Sciatic nerve (tissue), 2 donors: ENCODE results near the gene RNF166. TPM values are rescaled to one million over a fixed set of nuclear protein-coding genes. Genes with fewer than 3 reads are reported as not detected.

ENCODE experiments used
- ATAC-seq: fragments of 200-7000 bp; cut with Tn5 transposase; one replicate; pipeline ENCODE4 v1.9.1; 2020; ENCODE audit warnings: mild to moderate bottlenecking, moderate library complexity
- DNase-seq: peaks from one replicate; pipeline ENCODE4 v3.0.0-alpha.2; 2020; ENCODE audit warnings: low spot score
- intact Hi-C: fragments of 100-400 bp; cut with DNase I; formaldehyde crosslinking; loops from one replicate; pipeline ENCODE4 v1.14.2; 2022
- microRNA-seq: library from miRNA; unstranded; fragments of <30 nt; microRNA quantifications from one replicate; pipeline ENCODE4 v1.2.0, GENCODE V29; 2020
- total RNA-seq: library from RNA; stranded (reverse); fragmentation: NEBNext Ultra II Directional; extraction: Animal tissue kit (Norgen Biotek cat#: 25700); gene quantifications from one replicate; pipeline ENCODE4 v1.2.1, GENCODE V29; 2021
- donor health status: DM: no; HTN: no; CAD: no.
- donor health status: DM: no; HTN: no; CAD: no.

The RNF166 gene
- total RNA-seq, 1 donor from 2014 or later = 28.6 TPM

DNA sequence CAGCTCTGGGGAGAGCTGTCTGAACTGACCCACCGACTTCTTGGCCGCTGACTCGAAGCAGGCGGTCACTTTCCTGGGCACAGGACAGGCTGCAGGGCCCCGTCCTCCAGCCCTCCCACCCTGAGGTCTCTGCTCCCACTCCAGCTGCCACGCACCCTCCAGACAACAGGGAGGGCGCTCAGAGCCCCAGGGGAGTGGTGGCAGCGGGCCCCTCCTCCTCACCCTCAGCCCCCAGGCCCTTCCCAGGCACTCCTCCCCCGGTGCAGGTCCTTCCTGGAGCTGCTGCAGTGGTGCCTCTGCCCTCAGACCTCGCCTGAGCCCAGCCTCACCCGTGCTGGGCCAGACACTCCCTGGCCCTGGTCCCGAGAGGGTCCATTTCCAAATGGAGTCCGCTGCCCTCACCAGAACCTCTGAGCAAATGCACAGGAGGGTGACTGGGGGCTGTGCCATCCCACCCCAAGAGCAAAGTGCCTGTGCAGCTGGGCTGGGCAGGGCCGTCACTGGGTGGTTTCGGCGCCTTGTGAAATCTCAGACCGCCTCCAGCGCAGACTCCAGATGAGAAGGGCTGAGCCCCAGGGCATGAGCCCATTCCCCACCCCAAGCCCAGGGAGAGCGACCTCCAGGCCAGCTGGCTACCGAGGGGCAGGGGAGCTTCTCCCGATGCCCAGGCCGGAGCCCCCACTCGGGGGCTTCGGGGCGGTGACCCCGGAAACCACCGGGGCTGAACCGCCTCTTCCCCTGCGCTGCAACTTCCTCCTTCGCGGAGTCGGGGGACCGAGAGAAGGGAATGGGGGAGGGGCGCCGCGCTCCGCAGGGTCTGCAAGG lies 56.1 kb downstream of the RNF166 start:
- intact Hi-C loops = no loop called here
- peak; percentile 75 for DNase-seq
- ATAC-seq = peak; percentile 61

- ATAC-seq (no peak), DNase-seq (no peak)
- intact Hi-C loops = no loop called here
These were observed 56.8 kb downstream of the RNF166 start for GRCh38 chr16:88649195-88649923.

DNA sequence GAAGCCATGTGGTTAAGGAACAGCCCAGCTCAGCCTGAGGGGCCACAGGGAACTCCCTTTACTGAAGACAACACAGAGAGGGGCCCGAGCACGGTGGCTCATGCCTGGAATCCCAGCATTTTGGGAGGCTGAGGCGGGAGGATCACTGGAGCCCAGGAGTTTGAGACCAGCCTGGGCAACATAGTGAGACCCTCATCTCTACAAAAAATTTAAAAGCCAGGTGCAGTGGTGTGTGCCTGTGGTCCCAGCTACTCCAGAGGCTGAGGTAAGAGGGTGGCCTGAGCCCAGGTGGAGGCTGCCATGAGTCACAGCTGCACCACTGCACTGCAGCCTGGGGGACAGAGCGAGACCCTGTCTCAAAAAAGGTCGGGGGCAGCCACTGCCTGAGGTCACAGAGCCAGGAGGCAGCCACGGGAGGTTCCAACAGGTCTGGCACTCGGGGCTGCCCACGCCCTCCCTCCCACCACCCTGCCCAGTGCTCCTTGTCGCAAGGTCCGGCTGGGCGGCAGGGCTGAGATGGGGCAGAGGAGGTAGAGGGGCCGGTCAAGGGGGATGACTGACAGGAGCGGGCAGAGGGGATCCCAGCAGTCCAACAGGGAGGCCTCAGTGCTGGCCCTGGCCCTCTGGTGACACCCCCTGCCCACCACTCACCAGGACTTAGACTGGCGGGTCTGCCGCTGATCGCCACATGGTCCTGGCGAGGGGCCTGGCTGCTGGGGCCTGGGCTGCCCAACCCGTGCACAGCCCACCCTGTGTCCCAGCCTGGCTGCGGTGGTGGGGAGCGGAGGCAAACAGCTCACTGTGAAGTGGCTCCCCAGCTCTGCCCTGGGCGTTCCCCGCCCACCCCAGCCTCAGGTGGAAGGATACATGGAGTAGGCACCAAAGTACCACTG lies 58.8 kb downstream of the RNF166 start:
- no peak for ATAC-seq
- no peak for DNase-seq
- intact Hi-C loops = loop anchor here (1.0 kb wide), 1 partner anchor 129 kb away; no protein-coding TSS in a partner anchor

Small RNAs within 50 kb of the gene (microRNA-seq; reads per million reads assigned to microRNA genes)
- gene MIR4722 = not detected

Other genes starting within 250 kb of the RNF166 start
- gene ZC3H18, start 136.0 kb downstream of the RNF166 start, total RNA-seq = 46.9 TPM
- not detected for gene IL17C, start 67.8 kb downstream of the RNF166 start, total RNA-seq
- gene CYBA, start 55.4 kb downstream of the RNF166 start, total RNA-seq = 87.4 TPM
- gene MVD, start 43.3 kb downstream of the RNF166 start, total RNA-seq = 64.4 TPM
- gene SNAI3, start 19.9 kb downstream of the RNF166 start, total RNA-seq = 0.53 TPM
- gene CTU2, start 95 bp upstream of the RNF166 start, total RNA-seq = 20.6 TPM
- 111 TPM for gene PIEZO1, start 78.8 kb upstream of the RNF166 start, total RNA-seq
- 0.76 TPM for gene CDT1, start 97.4 kb upstream of the RNF166 start, total RNA-seq
- gene APRT, start 105.5 kb upstream of the RNF166 start, total RNA-seq = 46.0 TPM
- gene GALNS, start 150.5 kb upstream of the RNF166 start, total RNA-seq = 41.1 TPM
- gene TRAPPC2L, start 150.7 kb upstream of the RNF166 start, total RNA-seq = 41.2 TPM
- not detected for gene PABPN1L, start 160.3 kb upstream of the RNF166 start, total RNA-seq